SW 1271 (cell line): Measurements from ENCODE around the gene PDIA4.
"Not testable (repeated sequence)": the region's sequence is repeated elsewhere in the genome, so short reads cannot be mapped to it uniquely, and the experiment has no call there.

Experiments used
- DNase-seq, 2 experiments: peaks; one replicate each; lab custom pipeline; 2025; lab: John Stamatoyannopoulos, UW

PDIA4 gene, protein sequence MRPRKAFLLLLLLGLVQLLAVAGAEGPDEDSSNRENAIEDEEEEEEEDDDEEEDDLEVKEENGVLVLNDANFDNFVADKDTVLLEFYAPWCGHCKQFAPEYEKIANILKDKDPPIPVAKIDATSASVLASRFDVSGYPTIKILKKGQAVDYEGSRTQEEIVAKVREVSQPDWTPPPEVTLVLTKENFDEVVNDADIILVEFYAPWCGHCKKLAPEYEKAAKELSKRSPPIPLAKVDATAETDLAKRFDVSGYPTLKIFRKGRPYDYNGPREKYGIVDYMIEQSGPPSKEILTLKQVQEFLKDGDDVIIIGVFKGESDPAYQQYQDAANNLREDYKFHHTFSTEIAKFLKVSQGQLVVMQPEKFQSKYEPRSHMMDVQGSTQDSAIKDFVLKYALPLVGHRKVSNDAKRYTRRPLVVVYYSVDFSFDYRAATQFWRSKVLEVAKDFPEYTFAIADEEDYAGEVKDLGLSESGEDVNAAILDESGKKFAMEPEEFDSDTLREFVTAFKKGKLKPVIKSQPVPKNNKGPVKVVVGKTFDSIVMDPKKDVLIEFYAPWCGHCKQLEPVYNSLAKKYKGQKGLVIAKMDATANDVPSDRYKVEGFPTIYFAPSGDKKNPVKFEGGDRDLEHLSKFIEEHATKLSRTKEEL

DNA sequence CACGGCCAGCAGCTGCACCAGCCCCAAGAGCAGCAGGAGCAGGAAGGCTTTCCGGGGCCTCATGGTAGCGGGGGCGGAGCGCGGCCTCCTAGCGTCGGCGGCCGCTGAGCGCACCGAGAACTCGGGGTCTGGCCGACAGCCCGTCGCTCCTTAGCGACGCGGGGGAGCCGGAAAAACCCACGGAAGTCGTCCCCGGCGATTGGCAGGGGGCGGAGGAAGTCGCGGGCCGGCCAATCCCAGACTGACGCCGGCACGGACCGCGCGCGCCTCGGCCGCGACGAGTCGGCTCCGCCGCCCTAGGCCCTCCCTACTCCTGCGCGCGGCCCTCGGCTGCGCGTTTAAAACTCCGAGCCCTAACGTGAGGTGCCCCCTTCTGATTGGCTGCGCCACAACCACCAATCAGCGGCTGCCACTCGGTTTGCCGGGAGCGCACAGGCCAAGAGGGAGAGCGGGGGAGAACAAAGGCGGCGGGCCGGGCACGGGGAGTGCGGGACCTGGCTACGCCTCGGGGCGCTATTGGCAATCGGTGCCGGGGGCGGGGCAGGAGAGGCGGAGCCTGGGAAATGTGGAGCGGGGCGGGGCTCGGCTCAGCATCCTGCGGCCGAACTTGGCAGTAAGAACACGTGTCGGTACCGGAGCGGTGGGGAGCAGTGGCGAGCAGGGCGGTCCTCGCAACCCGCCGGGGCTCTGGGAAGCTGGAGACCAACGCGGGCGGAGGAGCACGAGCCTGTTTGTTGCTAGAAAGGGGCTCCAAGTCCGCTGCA lies at the start of gene PDIA4:
TSS of gene PDIA4 (minus strand) at position 160 of the 764 bp plus-strand sequence. CDS start at position 63, 97 bp downstream.
- peak; percentile 94 to 98 for DNase-seq

DNA sequence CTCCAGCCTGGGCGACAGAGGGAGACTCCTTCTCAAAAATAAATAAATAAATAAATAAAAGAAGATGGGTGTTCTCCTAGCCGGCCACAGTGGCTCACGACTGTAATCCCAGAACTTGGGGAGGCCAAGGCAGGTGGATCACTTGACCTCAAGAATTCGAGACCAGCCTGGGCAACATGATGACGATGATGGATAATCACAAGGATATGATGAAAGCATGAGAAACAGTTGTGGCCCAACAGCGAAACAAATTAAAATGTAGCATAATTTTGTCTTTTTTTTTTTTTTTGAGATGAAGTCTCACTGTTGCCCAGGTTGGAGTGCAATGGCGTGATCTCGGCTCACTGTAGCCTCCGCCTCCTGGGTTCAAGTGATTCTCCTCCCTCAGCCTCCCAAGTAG lies 49.3 kb upstream of the PDIA4 start:
- DNase-seq, result no peak

GRCh38 chr7:149075286-149075685 lies 47.0 kb upstream of the PDIA4 start:
- DNase-seq, result no peak

DNA sequence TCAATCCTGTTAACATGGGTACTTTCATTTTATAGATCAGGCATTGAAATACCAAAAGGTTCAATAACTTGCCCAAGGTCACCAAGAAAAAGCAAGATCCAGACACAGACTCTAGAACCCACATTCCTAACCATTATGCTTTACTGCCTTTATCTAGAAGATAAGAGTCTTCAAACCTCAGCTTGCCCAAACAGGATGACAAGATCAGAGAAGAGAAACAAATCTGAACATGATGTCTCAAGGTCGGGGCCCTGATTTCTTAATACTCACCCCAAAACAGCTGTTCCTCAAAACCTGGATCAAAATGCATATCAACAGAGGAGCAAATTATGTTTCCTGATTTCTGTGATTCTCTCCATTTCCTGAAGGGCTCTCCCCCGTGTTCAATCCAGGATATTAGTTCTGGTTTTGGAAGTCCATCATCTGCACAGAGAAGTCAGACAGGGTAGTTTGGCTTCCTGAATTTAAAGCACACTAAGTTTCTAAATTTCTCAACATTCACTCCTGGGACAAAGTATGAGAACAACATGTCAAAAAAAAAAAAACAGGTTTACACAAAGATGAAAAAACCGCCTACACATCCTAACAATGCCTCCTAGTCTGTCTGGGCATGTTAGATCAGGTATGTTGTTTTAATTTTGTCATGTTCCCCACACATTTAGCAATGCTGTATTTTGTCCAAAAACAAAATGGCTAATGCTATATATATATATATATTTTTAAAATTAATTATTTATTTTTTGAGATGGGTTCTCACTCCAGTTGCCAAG lies 46.0 kb upstream of the PDIA4 start:
- DNase-seq, result no peak

GRCh38 chr7:149072438-149072775 lies 44.1 kb upstream of the PDIA4 start:
- DNase-seq, result no peak

DNA sequence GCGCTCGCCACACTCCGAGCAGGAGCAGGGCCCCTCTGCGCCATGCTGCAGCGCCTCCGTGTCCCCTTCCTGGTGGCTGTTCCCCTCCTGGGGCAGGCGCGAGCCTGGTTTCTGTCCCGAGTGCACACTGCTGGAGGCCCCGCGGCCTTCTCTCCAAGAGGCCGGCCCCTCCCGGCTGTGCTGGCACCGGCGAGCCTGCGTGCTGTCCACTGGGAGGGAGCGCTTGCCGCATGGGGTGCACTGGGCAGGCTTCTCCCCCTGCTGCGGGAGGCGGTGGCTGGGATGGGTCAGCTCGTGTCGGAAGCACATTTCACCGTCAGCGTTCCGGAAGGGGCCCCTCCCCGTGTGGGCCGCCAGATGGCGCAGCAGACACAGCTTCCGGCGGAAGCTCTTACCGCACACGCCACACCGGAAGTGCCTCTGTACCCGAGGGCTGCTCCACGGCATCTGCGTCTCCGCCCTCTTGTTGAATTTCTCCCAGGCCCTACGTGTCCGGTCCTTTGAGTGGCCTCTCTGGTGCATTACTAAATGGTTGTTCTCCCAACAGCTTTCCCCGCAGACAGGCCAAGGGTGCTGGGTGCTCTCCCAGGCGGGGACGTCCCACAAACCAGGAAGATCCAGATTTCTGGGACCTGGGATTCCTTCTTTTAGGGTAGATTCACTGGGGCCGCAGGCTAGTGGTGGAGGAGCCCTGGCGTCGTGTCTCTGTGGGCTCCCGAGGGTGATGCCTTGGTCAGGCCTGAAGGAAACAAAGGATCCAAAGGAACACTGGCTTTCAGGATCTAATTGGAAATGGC lies 43.5 kb upstream of the PDIA4 start:
- no peak for DNase-seq

- no peak for DNase-seq
These were observed 42.9 kb upstream of the PDIA4 start for GRCh38 chr7:149071182-149071635.

- DNase-seq, result no peak
These were observed 42.2 kb upstream of the PDIA4 start for GRCh38 chr7:149070372-149071125.

DNA sequence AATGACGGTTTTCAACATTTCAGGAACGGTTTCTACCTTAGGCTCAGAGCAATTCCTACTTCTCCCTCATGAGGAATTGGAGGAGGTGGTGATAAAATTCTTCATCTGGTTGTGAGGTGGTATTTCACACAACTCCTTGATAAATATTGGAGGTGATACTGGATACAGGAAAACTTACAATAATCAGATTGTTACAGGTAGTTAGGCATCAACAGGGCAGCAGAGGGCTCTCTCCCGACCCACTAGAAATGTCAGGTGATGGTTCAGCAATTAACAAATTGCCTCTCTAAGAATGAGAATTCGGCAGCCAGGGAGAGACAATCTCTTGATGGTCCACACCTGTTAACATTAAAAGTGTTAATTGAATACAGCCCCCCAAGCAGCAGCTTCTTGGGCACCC lies 39.6 kb upstream of the PDIA4 start:
- DNase-seq, result no peak

GRCh38 chr7:149063476-149063875 lies 35.2 kb upstream of the PDIA4 start:
- no peak for DNase-seq

DNA sequence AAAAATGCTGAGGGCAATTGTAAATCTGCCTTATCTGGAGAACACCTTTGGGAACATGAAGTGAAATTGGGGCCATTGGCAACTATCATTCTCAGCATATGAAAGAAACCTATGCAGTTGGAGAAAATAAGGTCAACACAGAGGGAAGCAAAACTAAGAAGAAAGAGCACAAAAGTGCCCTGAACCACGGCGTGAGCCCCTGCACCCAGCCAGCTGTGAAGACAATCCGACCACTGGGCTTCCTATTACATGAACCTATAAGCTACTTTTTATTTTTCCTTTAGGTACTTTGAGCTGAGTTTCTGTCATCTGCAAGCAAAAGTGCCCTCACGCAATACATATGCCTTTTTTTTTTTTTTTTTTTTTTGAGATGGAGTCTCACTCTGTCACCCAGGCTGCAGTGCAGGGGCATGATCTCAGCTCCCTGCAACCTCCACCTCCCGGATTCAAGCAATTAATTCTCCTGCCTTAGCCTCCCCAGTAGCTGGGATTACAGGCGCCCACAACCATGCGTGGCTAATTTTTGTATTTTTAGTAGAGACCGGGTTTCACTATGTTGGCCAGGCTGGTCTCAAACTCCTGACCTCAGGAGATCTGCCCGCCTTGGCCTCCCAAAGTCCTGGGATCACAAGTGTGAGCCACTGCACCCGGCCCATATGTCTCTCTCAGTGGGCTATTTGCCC lies 34.1 kb upstream of the PDIA4 start:
- DNase-seq, result not testable (repeated sequence)

DNA sequence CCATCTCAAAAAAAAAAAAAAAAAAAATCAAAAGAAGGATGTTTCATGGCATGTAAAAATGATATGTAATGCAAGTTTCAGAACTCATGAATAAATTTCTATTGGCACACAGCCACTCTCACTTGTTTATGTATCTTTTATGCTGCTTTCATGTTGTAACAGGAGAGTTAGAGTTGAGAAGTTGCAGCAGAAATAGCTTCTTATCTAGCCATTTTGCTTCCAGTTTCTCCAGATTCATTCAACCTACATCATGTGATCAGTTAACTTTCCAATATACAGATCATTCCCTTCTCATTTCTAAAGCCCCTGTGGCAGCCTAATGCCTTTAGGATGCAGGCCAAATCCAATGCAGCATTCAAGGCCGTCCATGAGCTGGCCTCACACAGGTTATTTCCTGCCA lies 31.9 kb upstream of the PDIA4 start:
- DNase-seq, result no peak

GRCh38 chr7:149053885-149054284 lies 25.6 kb upstream of the PDIA4 start:
- DNase-seq, result no peak

- no peak for DNase-seq
These were observed 25.1 kb upstream of the PDIA4 start for GRCh38 chr7:149053384-149053783.

DNA sequence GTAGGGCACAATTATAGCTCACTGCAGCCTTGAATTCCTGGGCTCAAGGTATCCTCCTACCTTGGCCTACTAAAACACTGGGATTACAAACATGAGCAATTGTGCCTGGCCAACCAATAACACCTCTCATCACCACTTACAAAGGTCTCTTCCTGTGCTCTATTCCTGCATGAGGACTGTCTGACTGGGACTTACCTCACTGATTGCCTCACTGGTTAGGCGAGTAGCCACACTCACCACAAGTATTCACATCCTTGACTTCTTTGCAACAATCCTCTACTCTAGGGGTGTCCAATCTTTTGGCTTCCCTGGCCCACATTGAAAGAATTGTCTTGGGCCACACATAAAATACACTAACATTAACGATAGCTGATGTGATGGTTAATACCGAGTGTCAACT lies 22.6 kb upstream of the PDIA4 start:
- DNase-seq, result no peak

DNA sequence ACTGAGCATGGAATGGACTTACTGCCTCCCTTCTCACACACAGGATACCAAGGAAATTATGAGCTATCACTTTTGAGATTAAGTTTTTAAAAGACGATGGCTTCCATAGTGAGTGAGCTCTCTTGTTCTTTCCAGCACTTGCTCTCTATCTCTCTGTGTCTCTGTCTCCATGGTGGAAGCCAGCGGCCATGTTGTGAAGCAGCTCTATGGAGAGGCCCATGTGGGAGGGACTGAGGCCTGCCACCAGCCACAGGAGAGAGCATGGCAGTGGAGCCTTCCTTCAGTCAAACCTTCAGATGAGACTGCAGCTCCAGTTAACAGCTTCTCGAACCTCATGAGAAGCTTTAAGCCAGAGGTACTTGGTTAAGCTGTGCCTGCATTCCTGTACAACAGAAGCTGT lies 20.5 kb upstream of the PDIA4 start:
- no peak for DNase-seq

DNA sequence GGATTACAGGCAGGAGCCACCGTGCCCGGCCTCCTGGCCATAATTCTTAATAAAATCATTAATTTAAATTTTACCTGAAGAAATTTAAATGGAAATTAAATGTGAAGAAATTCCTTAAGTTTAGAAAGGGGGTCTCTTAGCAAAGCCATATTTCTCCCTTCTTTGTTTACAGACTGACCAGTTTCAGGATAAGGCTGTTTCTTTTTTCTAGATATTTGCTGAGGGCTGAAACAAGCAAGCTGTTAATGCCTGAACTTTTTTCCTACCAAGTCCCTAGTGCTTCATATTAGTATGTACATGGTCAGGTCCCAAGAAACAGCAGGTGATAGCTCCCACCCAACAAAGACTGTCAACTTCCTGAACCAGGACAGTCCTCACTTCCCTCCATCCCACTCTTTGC lies 18.1 kb upstream of the PDIA4 start:
- no peak for DNase-seq

DNA sequence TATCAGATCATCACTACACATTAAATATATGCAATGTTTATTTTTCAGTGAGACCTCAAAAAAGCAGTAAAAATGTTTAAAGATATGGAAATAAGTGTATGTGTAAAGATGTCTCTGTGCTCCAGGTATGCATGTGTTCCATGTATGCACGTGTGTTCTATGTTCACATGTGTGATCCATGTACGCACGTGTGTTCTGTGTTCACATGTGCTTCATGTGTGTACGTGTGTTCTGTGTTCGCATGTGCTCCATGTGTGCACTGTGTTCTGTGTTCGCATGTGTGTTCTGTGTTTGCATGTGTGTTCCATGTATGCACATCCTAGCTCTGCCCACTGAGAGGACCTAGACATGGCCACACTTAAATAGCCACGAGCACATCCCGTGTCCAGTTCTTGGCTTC lies 15.6 kb upstream of the PDIA4 start:
- no peak for DNase-seq

DNA sequence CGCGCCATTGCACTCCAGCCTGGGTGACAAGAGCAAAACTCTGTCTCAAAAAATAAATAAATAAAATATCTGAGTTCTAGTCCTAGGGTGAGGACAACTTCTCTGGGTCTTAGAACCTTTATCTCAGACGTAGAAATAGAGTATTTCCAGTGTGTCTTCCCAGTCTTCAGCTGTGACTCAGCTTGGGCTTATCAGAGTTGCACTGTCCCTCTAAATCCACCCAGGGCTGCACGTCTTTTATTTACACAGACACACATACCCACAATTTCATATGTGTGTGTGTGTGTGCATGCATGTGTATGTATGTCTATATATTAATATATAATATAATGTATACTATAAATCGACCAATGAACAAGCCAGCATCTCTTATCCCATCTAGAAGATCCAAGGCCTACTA lies 13.0 kb upstream of the PDIA4 start:
- DNase-seq, result no peak

DNA sequence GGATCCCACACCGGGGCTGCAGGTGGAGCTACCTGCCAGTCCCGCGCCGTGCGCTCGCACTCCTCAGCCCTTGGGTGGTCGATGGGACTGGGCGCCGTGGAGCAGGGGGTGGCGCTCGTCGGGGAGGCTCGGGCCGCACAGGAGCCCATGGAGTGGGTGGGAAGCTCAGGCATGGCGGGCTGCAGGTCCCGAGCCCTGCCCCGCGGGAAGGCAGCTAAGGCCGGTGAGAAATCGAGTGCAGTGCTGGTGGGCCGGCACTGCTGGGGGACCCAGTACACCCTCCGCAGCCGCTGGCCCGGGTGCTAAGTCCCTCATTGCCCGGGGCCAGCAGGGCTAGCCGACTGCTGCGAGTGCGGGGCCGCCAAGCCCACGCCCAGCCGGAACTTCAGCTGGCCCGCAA lies 10.3 kb upstream of the PDIA4 start:
- DNase-seq, result not testable (repeated sequence)
